GM19455 (cell line): ENCODE data around the gene FZD4.

Experiments used
- ATAC-seq: cut with Tn5 transposase; IDR thresholded peaks from one replicate; pipeline ENCODE4 v1.9.1; 2021; ENCODE audit not compliant: unreplicated experiment

The FZD4 gene

GRCh38 chr11:86914865-86915519, 40.2 kb downstream of the FZD4 start:
- ATAC-seq, result no peak

GRCh38 chr11:86912238-86912637, 43.0 kb downstream of the FZD4 start:
- ATAC-seq, result no peak

GRCh38 chr11:86910592-86910991, 44.6 kb downstream of the FZD4 start:
- no peak for ATAC-seq

- no peak for ATAC-seq
Measured at GRCh38 chr11:86906198-86906597, 49.0 kb downstream of the FZD4 start.

- no peak for ATAC-seq
Measured at GRCh38 chr11:86905252-86905651, 49.9 kb downstream of the FZD4 start.

- ATAC-seq, result no peak
Measured at GRCh38 chr11:86904001-86904400, 51.2 kb downstream of the FZD4 start.

GRCh38 chr11:86902345-86902744, 52.9 kb downstream of the FZD4 start:
- ATAC-seq, result no peak

GRCh38 chr11:86901599-86901998, 53.6 kb downstream of the FZD4 start:
- no peak for ATAC-seq

- no peak for ATAC-seq
Measured at GRCh38 chr11:86900162-86900561, 55.0 kb downstream of the FZD4 start.

- ATAC-seq, result no peak
Measured at GRCh38 chr11:86898689-86899088, 56.5 kb downstream of the FZD4 start.

- ATAC-seq, result no peak
Measured at GRCh38 chr11:86896441-86896841, 58.8 kb downstream of the FZD4 start.
